K562 (cell line): ENCODE results near the gene FBXW8.

Source experiments
- EP300 ChIP-seq: IDR thresholded peaks from 2 replicates; pipeline ENCODE4 v1.6.1; 2012; ENCODE audit warnings: low read length, improper control_type of control experiment
- FOS ChIP-seq: IDR thresholded peaks from 3 replicates; pipeline ENCODE4 v1.6.1; 2011; ENCODE audit not compliant: insufficient read length; ENCODE audit errors: extremely low read depth
- POLR2AphosphoS5 ChIP-seq: IDR thresholded peaks from 2 replicates; pipeline ENCODE4 v1.6.1; 2011; ENCODE audit warnings: mild to moderate bottlenecking, low read depth, low read length, moderate library complexity; ENCODE audit not compliant: control insufficient read depth, insufficient read depth
- SMAD1 ChIP-seq: fragments of 150-350 bp; IDR thresholded peaks from 2 replicates; pipeline ENCODE4 v1.6.1; 2014; ENCODE audit warnings: low read length, low read depth; ENCODE audit not compliant: partially characterized antibody
- USF1 ChIP-seq: sonication (generic); formaldehyde crosslinking; IDR thresholded peaks from 2 replicates; pipeline ENCODE4 v1.9.0; 2022; ENCODE audit warnings: mild to moderate bottlenecking, missing genetic modification reagents
- ZC3H8 ChIP-seq: fragments of 450-650 bp; IDR thresholded peaks from 2 replicates; pipeline ENCODE4 v1.6.1; 2017
- ZEB2 ChIP-seq: fragments of 450-650 bp; IDR thresholded peaks from 2 replicates; pipeline ENCODE4 v1.6.1; 2016
- ZNF592 ChIP-seq: fragments of 450-650 bp; IDR thresholded peaks from 2 replicates; pipeline ENCODE4 v1.6.1; 2017; ENCODE audit warnings: antibody characterized with exemption, mild to moderate bottlenecking
- ZSCAN29 ChIP-seq: fragments of 450-650 bp; IDR thresholded peaks from 2 replicates; pipeline ENCODE4 v1.6.1; 2017

- TF ChIP-seq ZSCAN29 (no peak), FOS (no peak), ZNF592 (no peak), POLR2AphosphoS5 (no peak), ZEB2 (no peak), SMAD1 (no peak), USF1 (no peak), ZC3H8 (no peak), EP300 (no peak)
These were observed 43.2 kb upstream of the FBXW8 start for GRCh38 chr12:116867523-116867922.
